Mesenteric fat pad (tissue), 1 donor: ENCODE measurements around the gene ABI3BP. TPM values are rescaled to one million over a fixed set of nuclear protein-coding genes. Genes with fewer than 3 reads are reported as not detected.

Experiments
- DNase-seq: peaks from one replicate; pipeline ENCODE4 v3.0.0-alpha.2; 2020; ENCODE audit warnings: low spot score
- total RNA-seq: library from RNA; stranded (reverse); fragmentation: NEBNext Ultra II Directional; extraction: Animal tissue kit (Norgen Biotek cat#: 25700); gene quantifications from one replicate; pipeline ENCODE4 v1.2.1, GENCODE V29; 2021
- donor health status: DM: yes; HTN: yes; CAD: no.

The ABI3BP gene
- total RNA-seq, 1 donor from 2014 or later: 37.1 TPM

DNA sequence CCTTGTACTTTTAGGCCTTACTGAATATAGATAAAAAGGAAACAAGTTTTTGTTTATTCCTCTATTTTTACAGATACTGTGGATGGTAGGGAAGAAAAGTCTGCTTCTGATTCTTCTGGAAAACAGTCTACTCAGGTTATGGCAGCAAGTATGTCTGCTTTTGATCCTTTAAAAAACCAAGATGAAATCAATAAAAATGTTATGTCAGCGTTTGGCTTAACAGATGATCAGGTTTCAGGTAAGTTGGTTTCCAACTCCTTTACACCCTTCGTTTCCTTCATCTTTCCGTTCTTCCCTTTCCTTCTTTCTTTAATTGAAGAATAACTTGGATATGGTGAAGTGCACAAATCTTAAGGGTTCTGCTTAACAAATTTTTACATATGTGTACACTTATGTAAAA lies 260.8 kb downstream of the ABI3BP start:
- no peak for DNase-seq

DNA sequence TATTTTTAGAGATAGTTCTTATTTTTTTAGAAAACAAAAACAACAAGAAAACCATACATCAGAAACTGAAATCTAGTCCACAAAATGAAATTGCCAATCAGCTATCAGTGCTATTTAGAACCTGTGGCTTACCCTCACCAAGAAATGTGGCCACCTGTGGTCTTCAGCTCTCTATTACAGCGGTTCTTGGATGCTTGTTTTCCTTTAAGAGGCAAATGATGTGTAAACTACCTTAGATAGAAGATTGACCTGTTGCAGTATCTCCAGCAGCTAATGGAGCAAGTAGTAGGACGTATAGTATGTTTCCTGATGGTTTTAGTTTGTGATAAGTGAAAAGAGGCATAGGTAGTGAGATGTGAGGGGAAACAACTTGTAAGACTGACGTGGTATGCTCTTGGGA lies 262.7 kb downstream of the ABI3BP start:
- no peak for DNase-seq

DNA sequence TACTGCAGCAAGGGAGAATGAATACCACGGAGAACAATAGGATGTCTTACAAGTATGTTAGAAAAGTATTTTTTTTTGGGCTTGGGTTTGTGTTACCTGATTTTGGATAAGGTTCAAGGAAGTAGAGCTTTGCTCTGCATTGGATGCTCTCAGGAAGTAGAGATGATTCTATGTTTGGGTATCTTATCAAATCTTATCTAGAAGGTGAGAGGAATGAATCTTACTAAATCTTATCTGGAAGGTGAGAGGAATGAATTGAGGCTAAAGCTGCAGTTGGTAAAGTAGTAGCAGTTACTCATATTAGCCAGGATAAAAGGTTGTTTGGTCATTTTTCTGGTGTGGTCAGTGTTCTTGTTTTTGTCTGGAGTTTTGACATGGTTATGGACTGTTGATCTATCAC lies 266.5 kb downstream of the ABI3BP start:
- no peak for DNase-seq

DNA sequence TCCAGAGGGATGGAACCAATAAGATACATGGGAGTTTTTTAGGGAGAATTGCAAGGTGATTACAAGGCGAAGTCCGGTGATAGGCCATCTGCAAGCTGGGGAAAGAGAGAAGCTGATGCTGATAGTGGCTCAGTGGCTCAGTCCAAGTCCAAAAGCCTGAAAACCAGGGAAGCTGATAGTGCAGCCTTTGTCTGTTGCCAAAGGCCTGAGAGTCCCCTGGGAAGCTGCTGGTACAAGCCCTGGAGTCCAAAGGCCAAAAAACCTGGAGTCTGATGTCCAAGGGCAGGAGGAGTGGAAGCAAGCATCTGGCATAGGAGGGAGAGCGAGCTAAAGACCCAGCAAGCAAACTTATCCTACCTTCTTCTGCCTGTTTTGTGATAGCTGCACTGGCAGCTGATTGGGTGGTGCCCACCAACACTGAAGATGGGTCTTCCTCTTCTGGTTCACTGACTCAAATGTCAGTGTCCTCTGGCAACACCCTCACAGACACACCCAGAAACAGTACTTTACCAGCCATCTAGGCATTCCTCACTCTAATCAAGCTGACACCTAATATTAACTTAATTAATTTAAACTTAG lies 267.2 kb downstream of the ABI3BP start:
- no peak for DNase-seq

DNA sequence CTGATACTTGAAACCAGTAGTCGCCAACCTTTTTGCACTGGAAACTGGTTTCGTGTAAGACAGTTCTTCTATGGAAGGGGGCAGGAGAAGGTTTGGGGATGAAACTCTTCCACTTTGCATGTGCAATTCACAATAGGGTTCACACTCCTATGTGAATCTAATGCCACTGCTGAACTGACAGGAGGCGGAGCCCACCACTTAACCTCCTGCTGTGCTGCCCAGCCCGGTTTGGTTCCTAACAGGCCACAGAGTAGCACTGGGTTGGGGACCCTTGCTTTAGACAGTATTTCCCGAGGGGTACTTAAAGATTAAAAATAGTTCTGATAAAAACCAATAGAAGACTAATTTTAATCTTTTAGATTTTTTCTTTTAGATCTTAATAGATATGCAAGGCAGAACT lies 272.8 kb downstream of the ABI3BP start:
- DNase-seq: no peak

DNA sequence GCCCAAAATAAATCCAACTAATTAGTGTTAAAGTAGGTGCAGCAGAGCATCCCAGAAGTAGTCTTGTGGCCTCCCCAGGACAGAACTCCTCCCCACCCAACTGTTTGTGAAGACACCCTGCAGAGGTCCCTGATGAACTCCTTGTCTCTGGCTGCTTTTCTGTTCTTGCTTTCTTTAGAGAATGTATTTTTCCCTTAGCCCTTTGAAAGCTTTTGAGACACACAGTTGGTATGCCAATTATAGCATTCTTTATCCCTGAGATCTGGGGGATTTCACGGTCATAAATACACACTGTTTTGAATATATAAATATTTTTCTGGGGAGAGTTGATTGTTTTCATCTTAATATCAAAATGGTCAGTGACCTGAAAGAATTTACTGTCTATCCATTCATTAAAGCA lies 274.1 kb downstream of the ABI3BP start:
- DNase-seq: no peak

DNA sequence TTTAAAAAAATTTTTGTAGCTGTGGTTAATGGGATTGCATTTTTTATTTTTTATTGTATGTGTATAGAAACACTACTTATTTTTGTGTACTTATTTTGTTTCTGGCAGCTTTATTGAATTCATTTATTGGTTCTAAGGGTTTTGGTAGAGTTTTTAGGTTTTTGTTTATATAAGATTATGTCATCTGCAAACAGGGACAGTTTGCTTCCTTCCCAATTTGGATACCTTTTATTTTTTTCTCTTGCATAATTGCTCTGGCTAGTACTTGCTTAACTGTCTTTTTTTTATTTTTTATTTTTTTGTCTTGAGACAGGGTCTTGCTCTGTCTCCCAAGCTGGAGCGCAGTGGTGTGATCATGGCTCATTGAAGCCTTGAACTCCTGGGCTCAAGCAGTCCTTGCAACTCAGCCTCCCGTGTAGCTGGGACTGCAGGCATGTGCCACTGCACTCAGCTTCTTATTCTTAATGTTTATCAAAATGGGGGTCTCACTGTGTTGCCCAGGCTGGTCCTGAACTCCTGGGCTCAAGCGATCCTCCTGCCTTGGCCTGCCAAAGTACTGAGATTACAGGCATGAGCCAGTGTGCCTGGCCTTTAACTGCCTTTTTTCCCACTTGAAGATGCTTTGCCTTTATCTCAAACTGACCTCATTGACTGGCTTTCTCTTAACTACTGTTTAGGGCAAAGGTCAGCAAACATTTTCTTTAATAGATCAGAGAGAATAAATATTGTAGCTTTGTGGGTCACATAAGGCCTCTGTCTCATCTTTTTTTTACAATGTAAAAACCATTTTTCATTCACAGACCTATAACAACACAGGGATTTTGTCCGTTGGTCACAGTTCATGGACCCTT lies 275.4 kb downstream of the ABI3BP start:
- no peak for DNase-seq

DNA sequence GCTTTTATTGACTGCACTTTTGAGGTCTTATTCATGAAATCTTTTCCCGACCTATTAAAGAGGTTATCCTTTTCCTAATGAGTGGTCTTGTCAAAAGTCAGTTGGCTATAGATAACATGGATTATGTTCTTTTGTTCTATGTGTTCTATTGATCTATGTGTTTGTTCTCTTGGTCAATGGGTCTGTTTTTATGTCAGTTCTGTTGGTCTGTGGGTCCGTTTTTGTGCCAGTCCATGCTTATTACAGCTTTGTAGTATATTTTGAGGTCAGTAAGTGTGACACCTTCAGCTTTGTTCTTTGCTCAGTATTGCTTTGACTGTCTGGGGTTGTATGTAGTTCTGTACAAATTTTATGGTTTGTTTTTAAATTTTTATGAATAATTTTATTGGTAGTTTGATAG lies 276.2 kb downstream of the ABI3BP start:
- no peak for DNase-seq

DNA sequence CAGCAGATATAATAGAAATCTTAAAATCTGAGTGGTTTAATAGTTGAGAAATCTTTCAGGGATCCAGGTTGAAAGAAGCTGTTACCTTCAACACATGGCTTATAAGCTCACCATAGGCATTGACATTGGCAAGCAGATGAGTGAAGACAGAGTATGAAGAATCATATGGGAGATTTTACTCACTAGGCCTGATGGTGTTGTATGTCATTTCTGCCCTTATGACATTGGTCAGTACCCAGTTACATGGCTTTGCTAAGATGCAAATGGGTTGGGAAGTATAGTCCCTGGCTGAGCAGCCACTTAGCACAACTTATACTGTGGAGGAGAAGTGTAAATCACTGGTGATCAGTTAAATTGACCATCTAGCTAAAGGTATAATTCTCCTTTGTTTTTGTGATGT lies 278.0 kb downstream of the ABI3BP start:
- no peak for DNase-seq

DNA sequence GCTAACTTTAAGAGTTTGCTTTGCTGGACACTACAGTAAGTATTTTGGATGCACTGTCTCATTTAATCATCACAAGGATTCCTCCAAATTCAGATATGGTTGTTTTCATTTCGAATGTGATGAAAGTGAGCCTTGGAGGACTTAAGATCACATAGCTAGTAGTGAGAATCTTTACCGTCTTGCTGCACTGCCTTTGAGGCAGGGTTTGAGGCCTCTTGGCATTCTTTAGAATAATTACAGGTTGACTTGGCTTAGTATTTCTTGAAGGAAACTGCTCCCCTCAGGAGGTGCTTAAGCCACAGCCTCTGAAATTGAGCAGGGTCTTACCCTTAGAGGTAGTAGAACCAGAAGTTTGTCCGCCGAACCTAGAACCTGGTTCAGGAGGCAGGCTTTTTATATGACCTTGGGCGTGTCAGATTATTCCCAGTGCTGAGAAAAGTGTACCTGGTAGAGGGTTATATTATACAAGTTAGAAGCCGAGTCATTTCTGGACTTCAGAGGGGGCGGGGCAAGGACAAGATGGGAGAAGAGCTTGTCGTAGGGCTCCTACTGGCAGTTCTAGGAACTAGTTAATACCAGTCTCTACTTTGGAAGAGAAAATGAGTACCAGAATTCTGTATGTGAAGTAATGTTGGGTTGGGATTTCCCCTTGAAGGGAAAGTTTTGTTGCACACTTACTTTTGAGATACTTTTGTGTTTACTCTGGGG lies 282.8 kb downstream of the ABI3BP start:
- DNase-seq: no peak

DNA sequence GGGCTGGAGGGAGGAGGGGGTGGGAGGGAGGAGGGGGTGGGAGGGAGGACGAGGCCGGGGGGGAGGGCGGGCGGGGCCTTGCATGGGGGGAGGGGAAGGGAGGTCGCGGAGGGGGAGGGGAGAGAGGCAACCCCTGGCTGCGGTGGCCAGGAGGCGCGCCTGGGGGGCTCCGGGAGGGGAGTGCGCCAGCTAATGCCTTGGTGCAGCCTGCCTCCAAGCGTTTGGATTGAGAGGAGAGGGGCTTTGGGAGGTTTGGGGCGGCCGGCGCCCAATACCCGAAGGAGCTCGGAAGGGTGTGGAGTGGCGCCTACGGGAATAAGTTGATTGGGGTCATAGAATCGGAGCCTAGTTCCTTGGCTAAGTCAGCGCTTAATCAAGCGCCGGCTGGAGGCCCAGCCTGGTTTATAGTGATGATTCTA lies 283.4 kb downstream of the ABI3BP start:
- DNase-seq: no peak

DNA sequence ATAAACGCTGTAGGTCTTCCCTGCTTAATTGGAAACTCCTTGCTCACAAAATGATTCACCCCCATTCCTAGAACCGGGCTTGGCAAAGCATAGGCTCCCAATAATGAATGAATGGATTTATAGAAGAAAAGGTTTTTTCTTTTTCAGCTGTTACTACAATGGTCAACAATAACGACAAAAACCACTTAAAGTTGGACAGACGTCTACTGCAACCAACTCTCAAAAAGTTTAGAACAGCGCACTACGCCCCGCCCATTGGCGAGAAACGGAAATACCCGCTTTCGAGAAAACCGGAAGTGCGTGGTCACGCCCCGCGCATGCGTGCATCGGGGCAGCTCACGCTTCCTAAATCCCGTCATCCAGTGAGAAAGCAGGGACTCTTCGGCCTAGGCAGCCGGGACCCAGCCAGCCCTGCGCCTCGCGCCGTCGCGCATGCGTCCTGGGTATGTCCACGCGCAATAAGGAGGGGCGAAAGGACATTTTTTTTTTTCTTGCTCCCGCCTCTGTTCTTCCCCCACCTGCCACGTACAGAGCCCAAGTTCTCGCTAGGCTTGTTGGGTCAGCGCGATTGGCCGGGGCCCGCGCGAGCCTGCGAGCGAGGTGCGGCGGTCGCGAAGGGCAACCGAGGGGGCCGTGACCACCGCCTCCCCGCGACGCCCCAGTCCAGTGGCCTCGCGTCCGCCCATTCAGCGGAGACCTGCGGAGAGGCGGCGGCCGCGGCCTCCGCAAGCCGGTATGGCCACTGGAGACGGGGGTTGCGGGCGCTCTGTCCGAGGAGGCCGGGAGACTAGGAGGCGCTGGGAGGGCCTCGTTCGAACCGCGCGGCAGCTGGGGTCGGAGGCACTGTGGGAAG lies 284.0 kb downstream of the ABI3BP start, which contains the start of gene TFG:
Gene TFG, plus strand, starts transcription at position 506 of the 853 bp plus-strand sequence. CDS start 4,192 bp downstream, outside the sequence.
- DNase-seq: peak; percentile 100

DNA sequence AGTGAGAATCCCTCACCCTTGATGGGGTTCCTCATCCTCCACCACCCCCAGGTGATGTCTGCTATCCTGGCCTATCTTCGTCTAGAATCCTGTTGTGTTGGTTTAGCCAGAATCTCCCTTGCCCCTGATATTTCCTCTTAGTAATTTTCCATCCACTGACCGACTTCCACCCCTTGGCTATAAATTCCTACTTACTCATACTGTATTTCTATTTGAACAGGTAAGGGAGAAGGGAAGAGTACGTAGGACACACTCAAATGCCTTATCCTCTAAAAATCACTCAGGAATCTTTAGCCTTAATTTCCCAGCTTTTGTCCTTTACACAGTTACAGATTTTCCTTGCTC lies 284.6 kb downstream of the ABI3BP start:
- no peak for DNase-seq

DNA sequence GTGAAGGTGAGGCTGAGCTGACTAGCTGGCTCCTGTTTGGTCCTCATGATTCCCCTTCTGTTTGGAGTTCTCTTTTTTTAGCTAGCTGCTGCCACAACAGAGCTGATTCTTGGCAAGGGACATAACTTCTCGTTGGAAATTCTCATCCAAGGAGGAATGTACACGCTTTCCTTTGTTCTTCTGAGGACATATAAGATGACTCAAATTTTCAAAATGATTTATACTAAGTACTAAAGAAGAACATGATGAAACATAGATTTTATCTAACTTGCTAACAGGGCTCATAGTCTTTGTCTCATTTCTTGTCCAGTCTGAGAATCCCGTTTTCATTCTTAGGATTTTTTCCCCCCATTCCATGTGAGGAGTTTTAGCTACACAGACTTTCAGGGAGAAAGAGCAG lies 286.9 kb downstream of the ABI3BP start:
- no peak for DNase-seq

DNA sequence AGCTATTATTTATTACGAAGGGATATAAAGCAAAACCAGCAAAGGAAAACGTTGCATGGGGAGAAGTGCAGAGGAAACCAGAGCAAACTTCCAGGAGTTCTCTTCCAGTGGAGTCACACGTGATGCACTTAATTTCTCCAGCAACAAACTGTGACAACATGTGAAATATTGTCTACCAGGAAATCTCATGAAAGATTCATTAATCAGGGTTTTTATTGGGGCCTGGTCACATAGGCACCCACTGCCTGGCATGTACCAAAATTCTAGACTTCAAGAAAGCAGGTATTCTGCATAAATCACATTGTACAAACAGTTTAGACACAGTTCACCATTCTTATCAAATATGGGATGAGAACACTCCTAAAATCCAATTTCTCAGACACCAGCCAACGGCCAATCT lies 289.4 kb downstream of the ABI3BP start:
- DNase-seq: no peak

DNA sequence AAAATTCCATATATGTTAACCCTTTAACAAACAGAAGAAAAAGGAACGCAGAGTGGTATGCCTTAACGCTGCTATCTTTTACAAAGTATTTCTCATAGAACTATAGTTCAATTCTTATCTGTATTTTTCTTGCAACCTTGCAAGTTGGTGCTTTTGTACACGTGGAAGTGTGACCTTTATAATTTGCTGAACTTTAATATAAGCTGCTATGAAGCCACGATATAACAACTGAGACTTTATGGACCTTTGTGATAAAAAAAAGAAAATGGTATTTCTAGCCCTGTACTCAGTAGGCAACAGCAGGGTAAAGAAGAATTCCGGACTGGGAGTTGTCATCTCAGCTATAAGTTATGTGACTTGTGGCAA lies 290.3 kb downstream of the ABI3BP start:
- DNase-seq: no peak

DNA sequence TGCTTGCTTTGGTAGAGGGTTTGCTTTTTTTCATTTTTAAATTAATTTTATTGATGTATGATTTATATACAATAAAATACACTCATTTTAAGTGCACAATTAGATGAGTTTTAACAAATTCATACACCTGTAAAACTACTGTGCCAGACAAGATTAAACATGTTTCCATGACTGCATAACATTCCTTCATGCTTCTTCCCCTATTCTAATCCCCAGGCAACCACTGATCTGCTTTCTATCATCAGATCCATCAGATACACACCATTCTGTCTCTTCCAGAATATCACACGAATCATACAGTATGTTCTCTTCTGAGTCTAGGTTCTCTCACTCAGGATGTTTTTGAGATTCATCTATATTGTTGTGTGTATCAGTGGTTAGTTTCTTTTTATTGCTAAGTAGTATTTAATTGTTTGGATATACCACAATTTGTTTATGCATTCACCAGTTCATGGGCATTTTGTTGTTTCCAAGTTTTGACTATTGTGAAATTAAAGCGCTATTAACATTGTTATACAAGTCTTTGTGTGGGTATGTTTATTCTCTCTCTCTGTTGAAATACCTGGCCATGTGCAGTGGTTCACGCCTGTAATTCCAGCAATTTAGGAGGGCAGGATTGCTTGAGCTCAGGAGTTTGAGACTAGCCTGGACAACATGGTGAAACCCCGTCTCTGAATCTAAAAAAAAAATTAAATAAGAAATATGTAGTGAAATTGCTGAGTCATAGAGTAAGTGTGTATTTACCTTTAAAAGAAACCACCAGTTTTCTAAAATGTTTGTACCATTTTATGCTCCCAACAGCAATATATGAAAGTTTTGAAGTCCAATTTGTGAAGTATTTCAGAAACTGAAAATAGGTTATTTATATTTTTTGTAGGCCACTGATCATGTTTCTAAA lies 290.9 kb downstream of the ABI3BP start:
- DNase-seq: no peak

DNA sequence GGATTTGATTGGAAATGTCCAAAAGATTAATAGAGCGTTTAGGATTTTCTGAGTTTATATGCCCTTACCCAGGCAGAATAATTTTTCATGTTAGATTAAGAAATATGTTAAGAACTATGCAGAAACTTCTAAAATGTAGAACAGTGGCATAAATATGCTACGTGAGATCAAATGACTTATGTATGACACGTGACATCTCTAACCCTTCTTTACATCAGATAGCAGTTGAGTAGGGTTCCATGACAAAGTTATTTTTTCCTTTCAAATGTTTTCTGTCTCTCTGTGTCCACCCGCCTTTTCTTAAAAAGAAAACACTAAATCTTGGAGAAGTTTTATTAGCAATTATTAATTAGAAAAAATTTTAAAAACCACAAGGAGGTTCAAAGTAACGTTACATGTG lies 292.5 kb downstream of the ABI3BP start:
- no peak for DNase-seq
